Pancreas (tissue), 10 donors: ENCODE measurements around the gene JSRP1. TPM values are rescaled to one million over a fixed set of nuclear protein-coding genes. Genes with fewer than 3 reads are reported as not detected.
A peak's percentile ranks its signal among the peaks of the same experiment; 100 is the strongest.

Source experiments
- ATAC-seq, 4 donors: fragments of 200-7000 bp; cut with Tn5 transposase; one replicate each; pipeline versions ENCODE4 v1.8.0 to v1.9.1; 2020; ENCODE audit warnings: mild to moderate bottlenecking in 4 of 4, moderate library complexity in 4 of 4
- DNase-seq, 6 donors: peaks; one replicate each; pipeline ENCODE4 v3.0.0-alpha.2; 2020
- FAIRE-seq: peaks from 2 replicates; lab custom pipeline; 2012; peaks lifted over from hg19 to GRCh38; lab: Jason Lieb, UNC
- H3K27ac ChIP-seq, 4 donors: fragments of 200-600 bp; sonication (generic); 1 replicate in 3 of 4; 2 replicates in 1 of 4; pipeline versions ENCODE4 v1.5.0 to v1.8.0; 2020
- H3K27me3 ChIP-seq, 4 donors: fragments of 200-600 bp; one replicate each; pipeline ENCODE4 v1.8.0; 2021
- H3K36me3 ChIP-seq, 3 donors: fragments of 200-600 bp; sonication (generic) in 1 of 3; one replicate each; pipeline versions ENCODE4 v1.5.0 to v1.8.0; 2020 to 2021
- H3K4me1 ChIP-seq, 3 donors: fragments of 200-600 bp; one replicate each; pipeline ENCODE4 v1.8.0; 2021
- H3K4me3 ChIP-seq, 4 donors: fragments of 200-600 bp; sonication (generic) in 2 of 4; one replicate each; pipeline versions ENCODE4 v1.5.0 to v1.8.0; 2020 to 2021
- H3K9me3 ChIP-seq, 4 donors: fragments of 200-600 bp; one replicate each; pipeline ENCODE4 v1.8.0; 2021
- WGBS, 2 donors: extraction: QIAGEN DNeasy Blood & Tissue Kit; methylation state at CpG; one replicate each; pipeline ENCODE4 v1.1.7; 2013; 5-methylcytosine and 5-hydroxymethylcytosine counted together
- intact Hi-C, 3 donors: fragments of 100-400 bp; cut with DNase I; formaldehyde crosslinking; loops; one replicate each; pipeline versions ENCODE4 v1.11.1 to v1.14.2; 2022
- polyA plus RNA-seq, 2 donors: library from polyadenylated mRNA; stranded (reverse); fragments of 200-250 nt; gene quantifications; one replicate each; pipeline ENCODE4 v1.2.3, GENCODE V29; 2013
- total RNA-seq, 6 donors: library from RNA; stranded (reverse); fragmentation: NEBNext Ultra II Directional in 4 of 6; extraction: Animal tissue kit (Norgen Biotek cat#: 25700) in 4 of 6; gene quantifications; one replicate each; pipeline versions ENCODE4 v1.2.1 to v1.2.4, GENCODE V29; 2021 to 2023
- TF ChIP-seq, protein P1 (sequence below), 4 donors: fragments of 200-600 bp; sonication (generic) in 3 of 4; IDR thresholded peaks; one replicate each; pipeline versions ENCODE4 v1.5.0 to v1.8.0; 2021; ENCODE audit warnings: antibody characterized with exemption in 4 of 4
- donor health status: healthy with polysubstance abuse.
- donor health status: DM: no; HTN: no; CAD: no; lungs with moderate emphysema.
- donor health status: DM: no; HTN: no; CAD: no.
- donor health status: control.
- donor health status: control.
- donor health status: Bipolar disorder and iron deficiency.
- donor health status: DM: yes; HTN: yes; CAD: no.
- donor health status: DM: no; HTN: no; CAD: no.
- donor health status: DM: no; HTN: no; CAD: no.
- donor health status: DM: yes; HTN: yes; CAD: no.

JSRP1 gene
- total and polyA plus RNA-seq, 8 donors, result 0.29 to 4.0 (median 1.0) TPM; not detected in 2

DNA sequence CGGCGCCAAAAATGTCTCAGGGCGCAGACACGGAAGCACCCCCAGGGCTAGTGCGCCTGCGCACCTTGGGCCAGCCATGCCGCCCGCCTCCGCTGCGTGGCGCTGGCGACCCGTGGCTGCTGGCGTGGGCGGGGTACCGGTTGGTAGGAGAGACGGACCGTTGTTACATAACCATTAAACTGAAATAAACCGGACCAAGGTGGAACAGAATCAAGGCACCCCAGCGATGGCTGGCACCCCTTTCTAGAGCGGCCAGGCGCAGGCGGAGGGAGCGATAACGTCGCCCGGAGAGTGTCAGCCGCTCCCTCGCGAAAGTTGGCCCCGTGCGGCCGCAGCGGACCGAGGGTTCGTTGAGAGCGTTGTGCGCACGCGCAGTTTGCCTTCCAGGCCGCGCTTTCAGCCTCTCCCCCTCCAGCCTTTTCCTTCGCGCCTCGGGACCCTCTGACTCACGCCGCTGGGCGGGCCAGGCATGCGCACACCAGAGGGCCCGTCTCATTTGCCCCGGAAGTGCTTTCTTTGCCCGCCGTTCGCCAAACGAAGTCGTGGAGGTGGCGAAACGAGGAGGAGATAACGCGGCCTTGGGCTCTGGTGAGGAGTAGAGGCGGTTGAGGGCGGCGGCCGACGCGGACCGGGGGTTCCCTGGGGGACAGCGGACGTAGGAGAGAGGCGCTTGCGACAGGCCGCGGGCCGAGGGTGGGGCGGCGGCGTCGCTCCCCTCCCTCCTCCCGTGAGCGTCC lies 19.7 kb downstream of the JSRP1 start, which contains the start of the genes PLEKHJ1 and SF3A2:
TSS of gene PLEKHJ1 (minus strand) at position 16 of the 737 bp plus-strand sequence. CDS start 81 bp downstream, outside the sequence.
TSS of gene SF3A2 (plus strand) at position 511 of the 737 bp plus-strand sequence. CDS start 6,595 bp downstream, outside the sequence.
- H3K36me3 ChIP-seq, result peaks cover 0 to 10% (median 0%) of the 10 kb centered on the region in 3 donors
- DNase-seq (peak; percentile 95 to 100 (median 98)), FAIRE-seq (no peak), ATAC-seq (peak; percentile 86 to 94 (median 87))
- H3K9me3 ChIP-seq, result no peaks in the 10 kb centered on the region
- TF ChIP-seq, protein P1, sequence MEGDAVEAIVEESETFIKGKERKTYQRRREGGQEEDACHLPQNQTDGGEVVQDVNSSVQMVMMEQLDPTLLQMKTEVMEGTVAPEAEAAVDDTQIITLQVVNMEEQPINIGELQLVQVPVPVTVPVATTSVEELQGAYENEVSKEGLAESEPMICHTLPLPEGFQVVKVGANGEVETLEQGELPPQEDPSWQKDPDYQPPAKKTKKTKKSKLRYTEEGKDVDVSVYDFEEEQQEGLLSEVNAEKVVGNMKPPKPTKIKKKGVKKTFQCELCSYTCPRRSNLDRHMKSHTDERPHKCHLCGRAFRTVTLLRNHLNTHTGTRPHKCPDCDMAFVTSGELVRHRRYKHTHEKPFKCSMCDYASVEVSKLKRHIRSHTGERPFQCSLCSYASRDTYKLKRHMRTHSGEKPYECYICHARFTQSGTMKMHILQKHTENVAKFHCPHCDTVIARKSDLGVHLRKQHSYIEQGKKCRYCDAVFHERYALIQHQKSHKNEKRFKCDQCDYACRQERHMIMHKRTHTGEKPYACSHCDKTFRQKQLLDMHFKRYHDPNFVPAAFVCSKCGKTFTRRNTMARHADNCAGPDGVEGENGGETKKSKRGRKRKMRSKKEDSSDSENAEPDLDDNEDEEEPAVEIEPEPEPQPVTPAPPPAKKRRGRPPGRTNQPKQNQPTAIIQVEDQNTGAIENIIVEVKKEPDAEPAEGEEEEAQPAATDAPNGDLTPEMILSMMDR (IDR thresholded peaks at IDR 0.05), result peak; percentile 95 to 99 (median 98)
- WGBS, 2 donors, result 0 to 1% methylated on average over 63 to 80 of the region's 80 CpGs
- peak within 1 kb of the TSS; percentile 82 to 96 (median 94) for H3K4me3 ChIP-seq
- H3K27me3 ChIP-seq, result no peaks in the 10 kb centered on the region
- H3K4me1 ChIP-seq, result peaks cover 12 to 44% (median 36%) of the 10 kb centered on the region in 3 donors
- intact Hi-C loops, result loop anchor here in 1 of 3 donors (5.0 to 10.0 kb wide), 2 partner anchors 36 to 82 kb away; partner anchors contain the start of gene AP3D1
- H3K27ac ChIP-seq, result peak within 1 kb of the TSS; percentile 96 to 100 (median 98)

DNA sequence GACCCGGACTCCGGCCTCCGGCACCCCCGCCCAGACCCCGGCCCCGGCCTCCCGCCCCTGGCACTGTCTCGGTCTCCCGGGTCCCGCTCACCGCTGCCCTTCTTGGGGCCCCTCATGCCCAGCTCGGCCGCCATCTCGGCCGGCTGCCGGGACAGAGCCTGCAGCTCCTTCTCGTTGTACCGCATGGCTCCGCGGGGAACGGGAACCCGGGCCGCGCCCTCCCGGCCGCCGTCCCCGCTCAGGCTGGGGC lies 20.2 kb downstream of the JSRP1 start:
- intact Hi-C loops, result loop anchor here in 1 of 3 donors (5.0 to 10.0 kb wide), 2 partner anchors 36 to 81 kb away; partner anchors contain the start of gene AP3D1
- DNase-seq (no peak), FAIRE-seq (no peak), ATAC-seq (no peak)
- WGBS, 2 donors, result 0% methylated on average over 21 to 28 of the region's 28 CpGs
- peaks cover 12 to 42% (median 33%) of the 10 kb centered on the region in 3 donors for H3K4me1 ChIP-seq
- peak overlapping the region; percentile 96 to 100 (median 98) for H3K27ac ChIP-seq
- H3K9me3 ChIP-seq, result no peaks in the 10 kb centered on the region
- peak overlapping the region; percentile 82 to 96 (median 94) for H3K4me3 ChIP-seq
- TF ChIP-seq, protein P1 (IDR thresholded peaks at IDR 0.05), result no peak
- H3K27me3 ChIP-seq, result no peaks in the 10 kb centered on the region
- H3K36me3 ChIP-seq, result peaks cover 0 to 10% (median 0%) of the 10 kb centered on the region in 3 donors

DNA sequence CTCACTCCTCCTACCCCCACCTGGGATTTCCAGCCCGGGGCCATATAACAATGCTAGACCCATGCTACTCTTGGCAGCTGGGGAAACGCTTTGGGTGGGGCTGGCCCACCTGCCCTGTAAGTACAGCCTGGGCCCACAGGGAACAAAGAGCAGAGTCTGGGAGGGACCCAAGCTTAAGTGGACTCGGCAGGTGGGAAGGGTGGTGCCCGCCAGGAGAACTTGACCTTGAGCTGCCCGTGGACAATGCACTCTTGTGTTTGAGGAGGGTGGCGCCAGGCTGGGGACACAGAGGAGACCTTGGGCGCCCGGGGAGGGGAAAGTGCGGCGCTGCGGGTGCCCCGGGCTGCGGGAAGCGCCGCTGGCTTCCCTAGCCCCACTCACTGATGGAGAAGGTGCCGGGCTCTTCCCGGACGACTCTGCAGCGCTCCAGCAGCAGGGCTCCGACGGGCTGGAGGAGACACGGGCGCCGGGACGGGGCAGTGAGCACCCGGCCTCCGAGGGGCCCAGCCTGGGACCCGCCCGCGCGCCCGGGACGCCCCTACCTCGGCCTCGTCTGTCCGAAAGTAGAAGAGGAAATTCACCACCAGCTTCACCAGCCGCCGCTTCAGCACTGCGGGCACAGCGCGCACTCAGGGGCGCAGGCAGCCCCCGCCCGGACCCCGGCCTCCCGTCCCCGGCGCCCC lies 20.7 kb downstream of the JSRP1 start:
- 0 to 1% methylated on average over 34 to 48 of the region's 48 CpGs for WGBS, 2 donors
- ATAC-seq (peak; percentile 6 to 50 (median 28)), DNase-seq (peak in 4 of 6 donors; percentile 76 to 80 (median 78)), FAIRE-seq (no peak)
- H3K4me1 ChIP-seq, result peaks cover 12 to 37% (median 30%) of the 10 kb centered on the region in 3 donors
- H3K27ac ChIP-seq, result peak overlapping the region; percentile 96 to 100 (median 98)
- TF ChIP-seq, protein P1 (IDR thresholded peaks at IDR 0.05), result no peak
- no peaks in the 10 kb centered on the region for H3K27me3 ChIP-seq
- intact Hi-C loops, result loop anchor here in 1 of 3 donors (5.0 to 10.0 kb wide), 2 partner anchors 37 to 81 kb away; partner anchors contain the start of gene AP3D1
- peaks cover 0 to 15% (median 0%) of the 10 kb centered on the region in 3 donors for H3K36me3 ChIP-seq
- H3K9me3 ChIP-seq, result no peaks in the 10 kb centered on the region
- peak overlapping the region; percentile 82 to 96 (median 94) for H3K4me3 ChIP-seq

DNA sequence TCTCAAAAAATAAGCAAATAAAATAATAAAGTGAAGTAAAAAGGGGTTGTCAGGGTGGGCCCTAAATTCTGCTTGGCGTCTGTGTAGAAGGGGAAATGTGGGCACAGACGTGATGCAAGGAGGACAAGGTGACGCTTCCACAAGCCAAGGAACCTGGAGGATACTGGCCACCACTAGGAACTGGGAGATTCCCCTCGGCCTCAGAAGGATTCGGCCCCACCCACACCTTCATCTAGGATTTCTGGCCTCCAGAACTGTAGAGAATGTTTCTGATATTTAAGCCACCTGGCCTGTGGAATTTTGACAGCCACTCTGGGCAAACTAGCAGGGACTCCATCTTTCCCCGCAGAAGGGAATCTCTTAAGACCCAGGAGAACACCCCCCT lies 21.2 kb downstream of the JSRP1 start:
- TF ChIP-seq, protein P1 (IDR thresholded peaks at IDR 0.05), result no peak
- peak overlapping the region; percentile 96 to 100 (median 98) for H3K27ac ChIP-seq
- 34 to 46% methylated on average over 6 of the region's 6 CpGs for WGBS, 2 donors
- H3K4me3 ChIP-seq, result peak overlapping the region; percentile 82 to 96 (median 94)
- FAIRE-seq (no peak), ATAC-seq (no peak), DNase-seq (no peak)
- H3K4me1 ChIP-seq, result peaks cover 12 to 34% (median 29%) of the 10 kb centered on the region in 3 donors
- H3K9me3 ChIP-seq, result no peaks in the 10 kb centered on the region
- H3K36me3 ChIP-seq, result peaks cover 0 to 20% (median 4%) of the 10 kb centered on the region in 3 donors
- H3K27me3 ChIP-seq, result no peaks in the 10 kb centered on the region
- intact Hi-C loops, result loop anchor here in 1 of 3 donors (5.0 to 10.0 kb wide), 2 partner anchors 37 to 80 kb away; partner anchors contain the start of gene AP3D1
